ENCODE results near the gene MDC1.

Gene MDC1

DNA sequence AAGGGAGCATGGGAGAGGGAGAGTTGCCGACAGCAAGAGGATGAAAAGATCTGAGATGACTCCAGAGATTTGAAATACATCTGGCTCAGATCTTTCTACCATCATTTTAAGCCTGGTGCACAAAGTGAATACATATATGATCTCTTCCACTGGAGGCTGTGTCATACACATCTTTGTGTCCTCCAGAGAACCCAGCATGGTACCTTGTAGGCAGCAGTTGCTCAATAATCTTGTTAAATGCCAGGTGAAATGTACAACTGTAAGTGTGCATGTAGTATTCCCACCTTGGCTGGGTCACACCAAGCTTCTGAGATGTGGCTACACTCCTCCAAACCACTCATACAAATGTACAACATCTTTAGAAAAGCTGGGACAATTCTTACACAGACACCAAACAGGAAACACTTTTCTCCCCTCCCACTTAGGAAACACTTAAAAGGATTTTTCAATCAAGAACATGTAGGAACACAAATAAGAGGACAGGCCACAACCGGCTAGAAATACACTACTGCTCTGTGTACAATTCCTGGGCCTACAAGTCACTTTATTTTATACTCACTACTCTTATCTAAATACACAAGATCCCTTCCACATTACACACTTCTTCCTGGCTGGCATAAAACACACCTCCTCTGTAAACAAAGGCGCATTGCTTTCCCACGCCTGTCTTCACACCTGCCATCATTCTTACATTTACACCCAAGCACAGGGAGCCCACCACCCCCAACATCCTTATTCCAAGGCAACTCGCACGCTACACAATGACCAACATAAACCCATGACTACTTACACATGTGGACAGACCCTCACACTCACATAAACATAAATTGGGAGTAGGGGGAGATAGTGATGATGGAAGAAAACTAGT, 31.1 kb upstream of the MDC1 start:
- no peak for DNase-seq

DNA sequence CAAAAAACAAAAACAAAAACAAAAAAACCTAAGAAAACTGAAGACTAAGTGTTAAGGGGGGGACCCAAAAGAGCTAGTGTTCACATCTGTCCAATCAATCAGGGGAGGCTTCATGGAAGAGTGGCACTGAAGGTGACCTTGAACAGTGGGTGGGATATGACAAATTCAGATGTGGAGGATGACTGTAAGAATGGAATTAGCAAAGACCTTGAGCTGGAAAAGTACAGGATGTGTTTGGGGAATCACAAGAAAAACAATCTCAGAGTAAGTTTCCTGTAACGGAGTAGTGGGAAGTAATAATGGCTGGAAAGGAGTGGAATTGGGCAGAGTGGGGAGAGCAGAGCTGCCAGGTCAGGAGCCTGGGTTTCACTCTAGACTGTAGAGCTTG, 30.2 kb upstream of the MDC1 start:
- DNase-seq: no peak

DNA sequence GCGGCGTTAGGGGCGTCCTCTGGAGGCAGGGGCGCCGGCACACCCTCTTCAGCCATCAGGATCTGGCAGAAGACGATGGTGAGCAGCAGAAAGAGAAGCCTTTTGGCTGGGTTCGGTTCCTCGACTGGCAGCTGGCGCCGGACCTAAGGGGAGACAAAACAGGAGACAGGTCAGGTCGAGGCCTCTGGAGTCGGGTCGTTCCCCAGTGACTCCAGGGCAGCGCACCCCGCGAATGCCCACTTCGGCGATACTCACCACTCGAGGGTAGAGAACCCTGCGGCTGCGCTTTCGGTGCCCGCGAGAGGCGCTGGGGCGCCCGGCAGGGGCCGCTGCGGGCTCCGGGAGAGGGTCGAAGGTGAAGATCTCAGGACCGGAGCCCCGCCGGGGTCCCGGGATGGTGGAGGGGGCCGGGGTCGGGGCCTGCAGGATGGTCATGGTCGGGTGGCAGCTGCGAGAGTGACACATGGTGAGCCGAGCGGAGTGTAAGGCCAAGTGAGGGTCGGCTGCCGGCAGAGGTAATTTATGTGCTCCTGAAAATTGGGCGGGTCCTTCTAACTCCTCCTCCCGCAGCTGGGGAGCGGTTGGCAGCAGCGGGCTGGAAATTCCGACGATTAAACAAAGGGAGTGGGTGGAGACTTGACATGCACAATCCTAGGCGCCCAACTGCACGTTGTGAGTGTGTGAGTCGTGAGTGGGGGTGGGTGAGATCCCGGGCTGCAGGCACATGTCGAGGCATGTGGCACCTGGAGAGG, 27.1 kb upstream of the MDC1 start, which contains the start of gene IER3:
Gene IER3, minus strand, starts transcription at position 494 of the 752 bp plus-strand sequence. Its CDS starts 29 bp downstream, at position 465.
- peak; percentile 43 to 73 (median 68) for DNase-seq

DNA sequence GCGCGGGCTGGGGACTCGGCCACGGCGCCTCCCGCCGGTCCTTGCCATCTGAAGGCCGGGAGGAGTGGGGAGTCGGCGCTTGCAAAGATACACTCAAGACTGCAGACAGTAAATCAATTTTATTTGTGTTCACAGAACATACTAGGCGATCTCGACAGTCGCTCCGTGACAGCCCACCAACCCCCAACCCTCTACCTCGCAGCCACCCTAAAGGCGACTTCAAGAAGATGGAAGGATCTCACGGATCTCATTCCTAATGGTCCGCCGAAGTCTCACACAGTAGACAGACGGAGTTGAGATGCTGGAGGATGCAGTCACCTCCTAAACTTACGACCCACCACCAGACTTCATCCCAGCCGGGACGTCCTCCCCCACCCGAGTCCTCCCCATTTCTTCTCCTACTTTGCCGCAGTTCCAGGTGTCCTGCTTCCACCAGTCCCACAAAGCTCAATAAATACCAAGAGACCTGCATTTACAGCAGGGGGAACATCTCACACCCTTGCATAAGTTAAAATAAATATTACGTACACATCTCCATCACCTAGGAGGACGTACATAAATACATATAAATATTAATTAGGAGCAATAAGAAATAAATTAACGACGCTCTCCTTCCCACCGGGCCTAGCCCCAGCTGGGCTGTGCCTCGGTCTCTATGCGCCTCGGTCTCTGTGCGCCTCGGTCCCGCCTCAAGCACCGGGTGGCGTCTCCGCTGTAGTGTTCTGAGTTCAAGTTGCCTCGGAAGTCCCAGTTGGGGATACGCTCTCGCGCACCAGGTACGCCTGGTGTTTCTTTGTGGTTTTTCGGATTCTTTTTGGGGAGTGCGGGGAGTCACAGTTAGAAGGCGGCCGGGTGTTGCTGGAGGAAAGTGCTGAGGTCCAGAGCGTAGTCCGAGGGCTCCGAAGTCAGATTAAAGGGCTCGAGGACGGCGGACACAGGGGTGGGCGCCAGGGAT, 26.3 kb upstream of the MDC1 start:
- peak in 4 of 6 experiments; percentile 10 to 67 (median 37) for DNase-seq

DNA sequence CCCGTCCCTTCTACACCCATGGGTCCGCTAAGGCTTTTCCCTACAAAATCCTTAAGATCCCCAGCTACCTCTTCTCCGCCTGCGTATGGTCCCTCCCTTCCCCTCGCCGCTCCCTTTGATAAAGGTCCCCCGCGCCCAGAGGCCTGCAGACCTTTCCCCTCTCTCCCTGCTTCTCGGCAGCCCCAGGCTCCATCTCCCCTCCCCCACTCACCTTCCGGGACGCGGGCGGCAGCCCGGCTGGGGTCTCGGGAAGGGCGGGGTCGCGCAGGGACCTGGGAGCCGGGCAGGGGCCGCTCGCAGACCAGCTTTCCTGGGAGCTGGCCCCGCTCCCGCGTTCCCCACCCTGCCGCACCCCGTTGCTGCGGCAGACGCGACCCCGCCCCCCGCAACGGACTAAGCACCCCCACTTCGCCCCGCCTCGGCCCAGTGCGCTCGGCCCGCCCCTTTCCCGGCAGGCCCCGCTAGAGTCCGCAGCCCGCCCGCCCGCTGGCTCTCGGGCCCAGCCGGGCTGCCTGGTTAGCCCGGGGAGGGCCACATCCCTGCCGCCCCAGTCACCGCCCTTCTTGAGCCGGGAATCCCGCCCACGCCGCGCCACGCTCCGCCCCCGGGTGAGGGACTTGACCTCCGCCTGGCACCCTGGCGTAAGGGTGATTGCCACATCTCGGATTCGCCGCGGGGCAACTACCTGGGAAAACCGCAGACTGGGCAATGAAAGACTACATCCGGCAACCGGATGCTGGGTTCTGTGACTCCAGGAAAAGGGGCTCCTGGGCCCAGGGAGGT, 25.4 kb upstream of the MDC1 start, which contains the start of gene FLOT1:
Gene FLOT1, minus strand, starts transcription at position 372 of the 783 bp plus-strand sequence. CDS start 498 bp downstream, outside the sequence.
- peak; percentile 38 to 82 (median 64) for DNase-seq

DNA sequence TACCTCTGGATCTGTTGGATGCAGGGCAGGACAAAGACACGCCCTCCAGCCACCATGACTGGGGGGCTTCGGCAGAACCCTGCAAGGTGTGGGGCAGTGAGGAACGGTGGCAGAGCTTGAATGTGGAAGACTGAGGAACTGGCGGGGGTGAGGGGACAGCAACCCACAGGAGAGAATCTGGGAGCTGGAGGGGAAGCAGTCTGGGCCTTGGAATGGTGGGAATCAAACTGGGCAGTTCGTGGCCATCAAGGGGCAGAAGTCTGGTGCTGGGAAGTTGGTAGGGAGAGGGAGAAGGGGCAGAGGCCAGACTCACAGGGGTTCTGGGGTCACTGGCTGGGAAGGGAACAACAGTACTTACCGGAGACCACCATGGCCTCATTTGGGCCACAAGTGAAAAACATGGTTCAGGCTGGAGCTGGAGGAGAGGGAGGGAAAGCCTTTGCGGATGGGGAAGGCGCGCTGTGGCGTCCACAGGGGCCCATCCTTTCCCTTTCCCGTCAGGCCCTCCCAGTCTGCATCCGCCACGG, 24.8 kb upstream of the MDC1 start:
- no peak for DNase-seq

DNA sequence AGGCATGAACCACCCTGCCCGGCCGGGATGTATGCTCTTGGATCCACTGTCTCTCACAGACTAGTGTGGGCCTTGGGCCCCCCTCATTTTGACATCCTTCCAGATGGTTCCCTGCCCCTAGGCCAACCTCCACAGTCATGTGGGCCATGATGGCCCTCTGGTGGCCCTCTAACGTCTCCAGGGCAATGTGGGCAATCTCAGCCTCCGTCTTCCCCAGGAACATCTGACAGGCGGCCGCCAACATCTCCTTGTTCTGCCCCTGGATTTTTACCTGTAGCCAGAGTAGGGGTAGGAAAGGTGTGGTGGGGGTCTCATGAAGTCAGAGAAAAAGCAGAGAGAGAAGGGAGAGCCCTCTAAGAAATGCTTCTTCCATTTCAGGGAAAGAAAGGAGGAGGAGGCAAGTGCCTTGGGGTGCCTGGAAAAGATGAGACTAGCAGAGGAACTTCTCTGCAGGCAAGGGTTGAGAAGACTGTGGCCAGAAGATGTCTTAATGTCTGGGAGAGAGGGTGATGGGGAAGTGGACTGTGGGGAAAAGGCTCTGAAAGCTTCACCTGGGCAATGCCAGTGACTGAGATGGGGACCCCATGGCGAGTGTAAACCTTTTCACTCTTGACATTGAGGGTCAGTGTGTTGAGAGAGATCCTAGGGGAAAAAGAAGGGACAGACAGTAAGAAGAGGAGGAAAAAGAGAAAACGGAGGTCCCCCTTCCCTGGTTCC, 24.1 kb upstream of the MDC1 start:
- no peak for DNase-seq

DNA sequence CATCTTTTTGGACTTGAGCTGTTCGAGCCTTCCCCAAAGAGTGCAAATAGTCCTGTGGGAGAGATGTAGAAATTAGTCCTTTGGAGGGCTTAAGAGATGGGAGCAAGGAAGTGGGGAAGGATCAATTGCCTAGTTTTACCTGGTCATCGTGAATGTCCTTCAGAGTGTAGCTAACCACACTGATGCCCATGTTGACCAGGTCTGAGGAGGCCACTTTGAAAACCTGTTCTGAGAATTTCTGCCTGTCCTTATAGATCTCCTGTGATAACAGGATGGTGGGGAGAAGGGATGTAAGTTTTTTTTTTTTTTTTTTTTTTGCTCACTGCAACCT, 23.4 kb upstream of the MDC1 start:
- no peak for DNase-seq

DNA sequence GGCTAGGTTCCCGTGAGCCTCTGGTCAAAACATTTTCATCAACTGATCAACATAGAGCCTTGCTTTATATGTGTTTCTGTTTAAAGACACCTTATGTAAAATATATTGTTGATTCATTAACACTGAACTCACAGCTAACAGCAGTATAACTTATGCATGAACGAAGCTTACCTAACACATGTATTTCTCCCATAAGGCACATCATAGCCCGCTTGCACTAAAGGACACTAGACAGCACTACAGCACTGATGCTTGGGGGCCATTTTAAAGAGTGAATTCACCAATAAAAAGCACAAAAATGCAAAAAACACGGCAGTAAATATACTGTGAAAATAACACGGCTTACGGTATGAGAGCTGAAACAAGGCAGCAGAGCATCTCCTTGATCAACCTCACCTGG, 21.5 kb upstream of the MDC1 start:
- no peak for DNase-seq

DNA sequence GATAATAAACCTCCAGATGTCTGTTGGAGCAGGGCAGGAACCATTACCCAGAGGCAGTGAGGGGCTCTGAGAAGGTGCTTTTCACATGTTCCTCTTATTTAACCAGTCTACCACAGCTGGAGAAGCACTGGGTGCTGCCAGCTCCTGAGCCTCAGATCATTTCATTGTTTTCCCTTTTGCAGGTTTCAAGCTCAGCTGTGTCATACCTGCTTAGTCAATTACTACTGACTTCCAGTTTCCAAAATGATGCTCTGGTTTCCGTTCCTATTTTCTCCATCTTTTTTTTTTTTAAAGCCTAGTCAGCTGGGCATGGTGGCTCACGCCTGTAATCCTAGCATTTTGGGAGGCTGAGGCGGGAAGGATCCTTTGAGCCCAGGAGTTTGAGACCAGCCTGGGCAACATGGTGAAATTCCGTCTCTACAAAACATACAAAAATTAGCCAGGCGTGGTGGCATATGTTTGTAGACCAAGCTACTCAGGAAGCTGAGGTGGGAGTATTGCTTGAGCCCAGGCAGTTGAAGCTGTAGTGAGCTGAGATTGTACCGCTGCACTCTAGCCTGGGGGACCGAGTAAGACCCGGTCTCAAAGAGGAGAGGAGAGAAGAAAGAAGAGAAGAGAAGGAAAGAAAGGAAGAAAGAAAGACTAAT, 18.7 kb upstream of the MDC1 start:
- peak in 1 of 6 experiments; percentile 20 for DNase-seq

DNA sequence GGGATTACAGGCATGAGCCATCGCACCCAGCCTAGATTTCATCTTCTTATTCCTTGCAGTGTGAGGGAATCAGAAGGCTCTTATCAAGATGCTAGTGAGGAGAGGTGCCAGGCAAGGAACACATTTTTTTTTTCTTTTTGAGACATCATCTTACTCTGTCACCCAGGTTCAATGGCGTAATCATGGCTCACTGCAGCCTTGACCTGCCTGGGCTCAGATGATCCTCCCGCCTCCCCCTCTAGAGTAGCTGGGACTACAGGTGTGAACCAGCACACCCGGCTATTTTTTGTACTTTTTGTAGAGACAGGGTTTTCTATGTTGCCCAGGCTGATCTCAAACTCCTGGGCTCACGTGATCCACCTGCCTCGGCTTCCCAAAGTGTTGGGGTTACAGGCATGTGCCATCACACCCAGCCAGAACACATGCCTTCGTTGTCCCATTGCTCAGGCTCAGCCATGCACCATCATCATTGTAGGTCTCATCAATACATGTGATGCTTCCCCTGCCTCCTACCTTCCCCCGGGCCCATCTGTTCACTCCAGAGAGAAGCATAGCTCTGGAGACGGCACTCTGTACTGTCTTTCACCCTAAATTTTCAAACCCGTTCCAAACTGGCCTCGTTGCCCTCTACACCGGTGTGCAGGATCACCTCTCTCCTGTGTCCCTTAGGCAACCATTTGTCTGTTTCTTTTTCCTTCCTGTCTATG, 15.3 kb upstream of the MDC1 start:
- no peak for DNase-seq

DNA sequence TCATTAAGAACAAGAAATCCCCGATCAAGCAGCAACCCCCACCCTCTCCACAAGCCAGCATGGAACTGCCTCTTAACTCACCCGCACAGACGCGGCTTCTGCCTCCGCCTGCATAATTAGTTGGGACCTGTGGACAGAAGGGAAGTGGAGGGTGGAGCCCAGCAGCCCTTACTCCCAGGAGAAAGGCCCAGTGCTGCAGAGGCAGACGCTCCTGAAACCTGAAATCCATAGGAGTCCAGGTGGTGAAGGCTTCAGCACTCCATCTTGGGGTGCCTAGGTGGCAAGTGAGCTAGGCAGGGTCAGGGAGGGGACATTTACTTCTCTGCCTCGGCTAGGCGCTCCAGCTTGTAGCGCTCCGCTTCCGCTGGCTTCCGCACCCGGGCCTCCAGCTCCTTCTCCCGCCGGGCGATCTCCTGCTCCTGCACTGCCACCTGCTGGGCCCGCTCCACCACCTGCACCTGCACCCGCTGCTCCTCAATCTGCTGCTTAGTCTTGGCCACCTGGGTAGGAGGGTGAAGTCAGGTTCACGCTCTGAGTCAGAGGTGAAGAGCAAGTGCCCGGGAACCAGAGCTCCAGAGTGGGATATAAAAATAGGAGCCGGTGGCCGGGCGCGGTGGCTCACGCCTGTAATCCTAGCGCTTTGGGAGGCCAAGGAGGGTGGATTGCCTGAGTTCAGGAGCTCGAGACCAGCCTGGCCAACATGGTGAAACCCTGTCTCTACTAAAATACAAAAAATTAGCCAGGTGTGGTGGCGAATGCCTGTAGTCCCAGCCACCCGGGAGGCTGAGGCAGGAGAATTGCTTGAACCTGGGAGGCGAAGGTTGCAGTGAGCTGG, 13.7 kb upstream of the MDC1 start:
- peak; percentile 62 to 82 (median 78) for DNase-seq

DNA sequence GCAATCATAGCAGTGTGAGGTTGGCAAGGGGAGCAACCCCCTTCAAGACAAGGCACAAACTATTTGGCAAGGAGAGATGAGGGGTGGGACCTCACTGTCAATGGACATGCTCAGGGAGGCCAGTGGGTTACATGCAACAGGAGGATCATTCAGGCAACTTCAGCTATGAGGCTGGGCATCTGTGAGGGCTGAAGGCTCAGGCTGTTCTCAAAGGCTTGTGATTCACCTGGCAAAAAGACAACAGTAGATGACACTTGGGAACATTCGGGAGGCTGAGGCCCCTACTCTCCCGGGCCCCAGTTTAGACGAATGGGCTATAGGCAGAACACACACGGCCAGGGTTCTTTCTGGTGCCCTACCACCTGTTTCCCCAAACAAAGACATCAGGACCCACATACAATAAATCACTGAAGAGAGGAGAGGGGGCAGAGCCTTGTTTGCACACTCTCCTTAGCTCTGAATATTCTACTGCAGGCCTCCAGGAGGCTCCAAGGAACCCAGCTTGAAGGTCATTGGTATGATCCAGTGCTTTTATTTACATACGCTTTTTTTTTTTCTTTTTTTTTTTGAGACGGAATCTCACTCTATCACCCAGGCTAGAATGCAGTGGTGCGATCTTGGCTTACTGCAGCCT, 11.0 kb upstream of the MDC1 start:
- no peak for DNase-seq

DNA sequence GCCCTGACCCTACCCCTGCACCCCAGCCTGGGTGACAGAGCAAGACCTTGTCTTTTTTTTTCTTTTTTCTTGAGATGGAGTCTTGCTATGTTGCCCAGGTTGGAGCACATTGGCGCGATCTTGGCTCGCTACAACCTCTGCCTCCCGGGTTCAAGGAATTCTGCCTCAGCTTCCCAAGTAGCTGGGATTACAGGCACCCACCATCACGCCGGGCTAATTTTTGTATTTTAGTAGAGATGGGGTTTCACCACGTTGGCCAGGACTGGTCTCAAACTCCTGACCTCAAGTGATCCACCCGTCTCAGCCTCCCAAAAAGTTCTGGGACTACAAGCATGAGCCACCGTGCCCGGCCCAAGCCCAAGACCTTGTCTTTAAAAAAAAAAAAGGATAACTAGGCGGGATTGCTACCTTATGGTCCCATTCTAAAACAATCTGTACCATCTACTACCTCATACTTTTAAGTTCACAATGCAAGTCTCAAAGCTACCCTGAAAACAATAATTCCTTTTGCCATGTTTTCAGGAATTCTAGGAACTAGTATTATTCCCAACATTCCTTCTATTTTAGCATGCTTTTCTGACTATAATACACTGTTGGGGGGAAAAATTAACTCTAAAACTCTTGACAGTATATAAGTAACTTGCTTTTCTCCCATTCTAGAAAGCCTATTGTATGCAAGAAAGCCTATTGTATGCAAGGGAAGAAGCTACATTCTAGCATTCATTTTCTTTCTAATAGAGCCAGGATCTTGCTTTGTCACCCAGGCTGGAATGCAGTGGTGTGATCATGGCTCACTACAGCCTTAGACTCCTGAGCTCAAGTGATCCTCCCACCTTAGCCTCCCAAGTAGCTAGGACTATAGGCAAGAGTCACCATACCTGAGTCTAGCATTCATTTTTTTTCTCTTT, 9.7 kb upstream of the MDC1 start:
- DNase-seq: no peak

DNA sequence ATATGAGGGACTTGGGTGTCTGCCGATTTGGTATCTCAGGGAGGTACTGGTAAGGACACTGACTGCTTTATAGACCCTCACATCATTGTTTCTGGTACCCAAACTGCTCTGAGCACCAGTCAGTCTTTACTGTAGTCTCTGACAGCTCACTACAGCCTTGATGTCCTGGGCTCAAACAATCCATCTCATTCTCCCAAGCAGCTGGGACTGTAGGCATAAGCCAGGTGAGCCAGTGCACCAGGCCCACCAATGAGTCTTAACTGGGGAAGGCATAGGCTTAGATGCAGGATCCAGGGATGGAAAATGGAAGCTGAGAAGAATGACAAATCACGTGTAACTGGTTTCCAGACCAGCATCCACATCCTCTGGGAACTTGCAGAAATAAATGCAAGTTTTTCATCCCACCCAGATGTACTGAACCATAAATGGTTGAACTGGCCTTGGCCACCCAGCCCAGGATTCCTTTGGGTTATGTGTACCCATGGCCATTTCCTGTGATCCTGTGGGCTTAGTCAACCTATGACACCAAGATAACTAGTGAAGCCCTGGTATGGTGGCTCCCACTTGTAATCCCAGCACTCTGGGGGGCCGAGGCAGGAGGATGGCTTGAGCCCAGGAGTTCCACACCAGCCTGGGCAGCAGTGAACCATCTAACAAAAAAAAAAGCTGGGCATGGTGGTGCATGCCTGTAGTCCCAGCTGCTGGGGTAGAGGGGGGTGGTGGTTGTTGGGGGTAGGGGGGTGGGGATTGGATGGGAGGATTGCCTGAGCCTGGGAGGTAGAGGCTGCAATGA, 8.8 kb upstream of the MDC1 start:
- DNase-seq: no peak

DNA sequence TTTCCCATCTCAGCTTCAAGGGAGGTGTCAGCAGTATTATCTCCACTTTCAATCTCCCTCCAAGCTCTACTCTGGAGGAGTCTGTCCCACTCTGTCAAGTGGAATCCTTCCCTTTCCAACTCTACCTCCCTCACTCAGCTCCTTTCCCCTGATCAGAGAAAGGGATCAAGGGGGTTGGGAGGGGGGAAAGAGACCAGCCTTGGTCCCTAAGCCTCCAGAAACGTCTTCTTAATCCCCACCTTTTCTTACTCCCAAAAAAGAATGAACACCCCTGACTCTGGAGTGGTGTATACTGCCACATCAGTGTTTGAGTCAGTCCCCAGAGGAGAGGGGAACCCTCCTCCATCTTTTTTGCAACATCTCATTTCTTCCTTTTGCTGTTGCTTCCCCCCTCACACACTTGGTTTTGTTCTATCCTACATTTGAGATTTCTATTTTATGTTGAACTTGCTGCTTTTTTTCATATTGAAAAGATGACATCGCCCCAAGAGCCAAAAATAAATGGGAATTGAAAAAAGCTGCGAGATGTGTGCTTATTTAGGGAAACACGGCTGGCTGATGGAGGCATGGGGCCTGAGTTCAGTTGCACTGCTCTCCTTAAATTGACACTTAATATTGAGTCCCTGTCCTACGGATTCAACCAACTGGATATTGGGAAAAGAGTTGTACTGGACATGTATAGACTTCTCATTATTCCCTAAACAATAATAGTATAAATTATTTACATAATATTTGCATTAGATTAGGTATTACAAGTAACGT, 8.0 kb upstream of the MDC1 start:
- DNase-seq: no peak
